Heart left ventricle (tissue), 13 donors: ENCODE data around the gene ITM2C.

ENCODE experiments used
- CTCF ChIP-seq, 12 donors: fragments of 200-600 bp; sonication (generic) in 4 of 12; IDR thresholded peaks; one replicate each; pipeline versions ENCODE4 v1.5.0 to v1.8.0; 2018 to 2022; ENCODE audit warnings: antibody characterized with exemption in 12 of 12, mild to moderate bottlenecking in 5 of 12
- POLR2A ChIP-seq, 2 donors: fragments of 450-650 bp; IDR thresholded peaks; one replicate each; pipeline ENCODE4 v1.6.1; 2017; ENCODE audit warnings: antibody characterized with exemption in 2 of 2, mild to moderate bottlenecking in 2 of 2, moderate library complexity in 2 of 2
- donor health status: ischemic (EF 13 %, LVEDD 7.1; RV severe dilation, severe dysfunction).
- donor health status: DM: no; HTN: yes; CAD: no.
- donor health status: DM: no; HTN: no; CAD: no.
- donor health status: ischemic (EF 25% LVEDD 6.9; RV normal size, moderate dysfunction).
- donor health status: ischemic (EF 25% LVEDD 5.7; RV mildly dilated, moderate dysfunction).
- donor health status: ischemic (EF 35%, LVEDD 5.7; RV mildly dilated, moderate dysfunction).
- donor health status: nonischemic (EF 11% LVEDD 7.7; RV severe dilation, severe dysfunction).
- donor health status: DM: yes; HTN: yes; CAD: no.
- donor health status: PGD.
- donor health status: ischemic (EF 29% LVEDD 5.4; RV normal size, mild dysfunction).
- donor health status: nonischemic (EF 23%, LVEDD 6.1; RV moderate dilation, normal function).

- TF ChIP-seq CTCF (IDR thresholded peaks at IDR 0.05), result no peak
- TF ChIP-seq POLR2A (IDR thresholded peaks at IDR 0.05), result no peak
Observed at GRCh38 chr2:230898713-230899091, 34.0 kb downstream of the ITM2C start.
